ENCODE measurements around the gene MSMO1.
A peak's percentile ranks its signal among the peaks of the same experiment; 100 is the strongest.

The MSMO1 gene

DNA sequence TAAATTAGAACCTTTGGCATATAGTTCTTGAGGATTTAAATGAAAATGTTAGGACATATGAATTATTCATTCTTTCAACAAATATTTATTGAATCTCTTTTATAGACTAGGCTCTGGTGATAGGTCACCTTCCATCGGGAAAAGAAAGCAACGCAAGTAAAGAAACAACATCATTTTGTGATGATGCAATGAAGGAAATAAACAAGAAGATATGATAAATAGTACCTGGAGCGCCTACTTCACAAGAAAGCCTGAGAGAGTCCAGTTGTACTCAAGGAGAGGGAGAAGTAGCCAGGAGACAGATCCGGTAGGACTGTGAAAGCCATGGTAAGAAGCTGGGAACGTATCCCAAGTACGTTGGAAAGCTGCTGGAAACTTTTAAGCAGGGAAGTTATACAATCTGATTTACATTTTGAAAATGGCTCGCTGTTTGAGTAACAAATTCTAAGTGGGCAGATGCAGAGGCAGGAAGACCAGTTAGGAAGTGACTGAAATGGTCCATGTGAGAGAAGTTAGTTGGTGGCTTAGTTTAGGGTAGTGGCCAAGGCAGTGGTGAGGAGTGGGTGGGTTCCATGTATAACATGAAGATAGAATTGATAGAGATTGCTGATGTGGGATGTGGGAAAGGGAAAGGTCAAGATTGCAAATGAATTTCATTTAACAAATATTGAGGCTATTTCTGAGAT lies 33.7 kb downstream of the MSMO1 start:
- DNase-seq (ENCODE audit: low read depth), result no peak

DNA sequence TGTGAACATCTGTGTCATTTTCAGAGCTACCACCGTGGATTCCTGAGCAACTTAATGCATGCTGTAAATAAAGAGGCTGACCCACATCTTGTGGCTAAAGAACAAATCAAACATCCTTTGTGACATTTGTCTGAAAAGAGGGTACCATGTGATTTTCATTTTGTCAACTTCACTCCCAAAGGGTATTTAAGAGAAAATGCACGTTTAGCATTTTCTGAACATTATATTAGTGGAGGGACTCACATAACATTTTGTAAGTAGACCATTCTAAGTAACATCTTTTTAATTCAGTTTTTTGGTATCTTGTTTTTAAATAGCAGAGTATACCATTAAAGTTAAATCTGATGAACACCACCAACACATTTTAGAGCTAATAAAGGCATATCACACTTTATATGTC lies 34.3 kb downstream of the MSMO1 start:
- no peak for DNase-seq (ENCODE audit: low read depth)

DNA sequence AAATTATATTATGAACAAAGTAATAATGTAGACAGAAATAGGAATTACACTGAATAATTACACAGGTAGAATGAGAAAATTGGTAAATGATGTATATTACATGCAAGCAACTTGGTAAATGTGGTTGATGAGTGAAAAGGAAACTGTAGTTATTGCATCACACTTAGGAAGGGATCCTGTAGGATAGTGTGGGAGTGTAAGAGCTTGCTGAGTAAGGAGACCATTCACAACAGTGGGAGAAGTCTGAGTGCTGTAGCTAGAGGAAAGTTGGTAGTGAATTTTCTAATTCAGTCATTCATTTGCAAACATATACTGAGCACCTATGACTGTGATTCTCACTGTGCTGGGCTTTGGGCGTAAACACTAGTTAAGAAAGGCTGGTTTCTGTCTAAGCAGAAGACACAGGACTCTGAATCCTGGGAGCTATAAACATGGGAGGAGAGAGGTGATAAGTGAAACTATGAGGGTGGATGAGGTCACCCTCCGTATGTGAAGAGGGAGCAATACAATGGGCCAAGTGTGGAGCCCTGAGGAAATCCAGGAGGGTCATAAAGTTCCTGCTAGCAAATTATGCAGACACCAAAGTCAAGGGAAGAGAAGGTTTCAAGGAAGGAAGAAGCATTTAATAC lies 37.1 kb downstream of the MSMO1 start:
- DNase-seq (ENCODE audit: low read depth), result no peak

DNA sequence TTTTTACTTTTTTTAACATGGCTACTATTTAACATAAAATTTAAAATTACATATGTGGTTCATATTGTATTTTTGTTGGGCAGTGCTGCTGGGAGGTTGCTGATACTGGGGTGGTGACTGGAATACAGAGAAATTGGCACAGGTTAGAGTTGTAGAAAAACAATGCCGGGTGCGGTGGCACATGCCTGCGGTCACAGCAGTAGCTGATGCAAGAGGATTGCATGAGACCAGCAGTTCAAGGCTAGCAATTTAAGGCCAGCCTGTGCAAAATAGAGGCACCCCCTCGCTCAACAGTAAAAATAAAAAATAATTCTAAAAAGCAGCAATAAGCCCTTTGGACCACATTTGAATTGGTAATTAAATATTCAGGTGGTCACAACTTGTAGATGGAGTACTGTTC lies 39.6 kb downstream of the MSMO1 start:
- no peak for DNase-seq (ENCODE audit: low read depth)

DNA sequence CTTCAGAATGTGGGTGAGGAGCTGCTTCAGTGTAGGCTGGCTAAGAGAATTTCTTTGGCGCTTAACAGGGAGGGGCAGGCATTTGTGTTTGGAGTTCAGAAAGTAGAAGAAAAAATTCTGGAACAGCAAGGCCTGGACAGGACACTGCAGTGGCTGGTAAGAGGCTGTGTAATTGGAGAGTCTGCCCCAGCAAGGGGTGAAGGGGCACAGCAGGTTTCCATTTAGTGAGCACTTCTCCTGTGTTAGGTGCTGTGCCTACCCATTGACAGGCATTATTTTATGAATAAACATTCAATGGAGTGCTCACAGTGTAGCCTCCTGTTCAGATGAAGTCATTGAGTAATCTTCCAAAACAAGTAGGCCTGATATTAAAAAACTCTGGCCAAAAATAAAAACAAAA lies 40.6 kb downstream of the MSMO1 start:
- DNase-seq (ENCODE audit: low read depth), result no peak

DNA sequence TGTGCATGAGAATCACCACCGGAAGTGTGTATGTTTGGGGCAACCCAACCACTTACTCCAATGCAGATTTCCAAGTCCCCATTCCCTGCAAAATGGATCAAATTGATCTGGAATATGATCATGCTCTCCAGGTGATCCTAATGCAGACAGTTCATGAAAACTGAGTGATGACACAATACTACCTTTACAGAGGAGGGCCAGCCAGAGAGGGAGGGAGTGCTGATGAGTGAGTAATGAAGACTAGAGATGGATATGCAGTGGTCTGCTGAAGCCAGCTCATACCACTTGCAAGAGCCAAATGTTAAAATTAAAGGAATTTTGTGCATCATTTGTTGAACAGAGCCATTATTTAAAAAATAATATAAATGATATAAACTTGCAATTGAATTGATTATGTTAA lies 41.1 kb downstream of the MSMO1 start:
- DNase-seq (ENCODE audit: low read depth), result no peak

DNA sequence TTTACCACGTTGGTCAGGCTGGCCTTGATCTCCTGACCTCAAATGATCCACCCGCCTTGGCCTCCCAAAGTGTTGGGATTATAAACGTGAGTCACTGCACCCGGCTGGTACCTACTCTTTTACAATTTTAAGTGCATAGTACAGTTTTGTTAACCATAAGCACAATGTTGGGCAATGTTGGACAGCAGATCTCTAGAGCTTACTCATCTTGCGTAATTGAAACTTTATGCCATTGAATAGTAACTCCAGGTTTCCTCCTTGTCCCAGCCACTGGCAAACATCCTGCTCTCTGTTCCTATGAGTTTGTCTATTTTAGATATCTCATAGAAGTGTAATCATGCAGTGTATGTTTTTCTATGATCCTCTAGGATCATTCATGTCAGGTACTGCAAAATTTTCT lies 42.1 kb downstream of the MSMO1 start:
- no peak for DNase-seq (ENCODE audit: low read depth)

DNA sequence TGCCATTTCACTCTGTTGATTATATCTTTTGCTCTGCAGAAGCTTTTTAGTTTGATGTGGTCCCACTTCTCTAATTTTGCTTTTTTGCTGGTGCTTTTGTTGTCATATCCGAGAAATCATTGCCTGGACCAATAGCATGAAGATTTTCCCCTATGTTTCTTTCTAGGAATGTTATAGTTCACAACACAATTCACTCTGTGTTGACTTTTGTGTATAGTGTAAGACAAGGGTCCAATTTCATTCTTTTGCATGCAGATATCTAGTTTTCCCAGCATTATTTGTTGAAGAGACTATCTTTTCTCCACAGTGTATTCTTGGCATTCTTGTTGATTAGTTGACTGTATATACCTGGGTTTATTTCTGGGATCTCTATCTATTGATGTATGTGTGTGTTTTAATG lies 43.1 kb downstream of the MSMO1 start:
- no peak for DNase-seq (ENCODE audit: low read depth)

DNA sequence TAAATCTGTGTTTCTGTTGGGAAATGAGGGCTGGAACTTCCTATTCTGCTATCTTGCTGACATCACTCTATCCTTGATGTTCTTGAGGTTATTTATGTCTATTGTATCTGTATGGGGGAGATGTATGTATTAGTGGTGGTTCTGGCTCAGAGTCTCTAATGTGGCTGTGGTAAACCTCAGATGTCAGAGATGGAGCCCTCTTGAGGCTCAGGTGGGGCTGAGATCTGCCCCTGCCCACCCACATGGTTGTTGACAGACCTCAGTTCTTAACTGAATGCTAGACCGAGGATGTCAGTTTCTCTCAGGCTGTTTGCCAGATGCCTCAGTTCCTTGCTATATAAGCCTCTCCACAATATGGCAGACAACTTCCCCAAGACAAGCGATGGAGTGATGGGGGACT lies 48.0 kb downstream of the MSMO1 start:
- DNase-seq (ENCODE audit: low read depth), result no peak

DNA sequence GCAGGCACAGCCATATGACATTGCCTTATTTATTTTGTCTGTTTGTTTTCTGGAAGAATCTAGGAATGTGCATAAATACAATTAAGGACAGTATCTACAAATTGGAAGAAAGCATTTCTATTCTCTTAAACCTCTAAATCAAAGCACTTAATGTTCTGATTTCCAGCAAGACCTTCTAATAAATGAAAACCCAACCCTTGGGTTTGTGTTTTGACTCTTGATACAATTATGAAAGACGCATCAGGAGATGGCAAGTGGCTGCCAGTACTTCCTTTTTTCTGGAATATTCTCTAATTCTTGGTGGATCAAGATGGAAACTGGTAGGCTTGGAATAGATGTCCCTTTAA lies 50.9 kb downstream of the MSMO1 start:
- no peak for DNase-seq (ENCODE audit: low read depth)

DNA sequence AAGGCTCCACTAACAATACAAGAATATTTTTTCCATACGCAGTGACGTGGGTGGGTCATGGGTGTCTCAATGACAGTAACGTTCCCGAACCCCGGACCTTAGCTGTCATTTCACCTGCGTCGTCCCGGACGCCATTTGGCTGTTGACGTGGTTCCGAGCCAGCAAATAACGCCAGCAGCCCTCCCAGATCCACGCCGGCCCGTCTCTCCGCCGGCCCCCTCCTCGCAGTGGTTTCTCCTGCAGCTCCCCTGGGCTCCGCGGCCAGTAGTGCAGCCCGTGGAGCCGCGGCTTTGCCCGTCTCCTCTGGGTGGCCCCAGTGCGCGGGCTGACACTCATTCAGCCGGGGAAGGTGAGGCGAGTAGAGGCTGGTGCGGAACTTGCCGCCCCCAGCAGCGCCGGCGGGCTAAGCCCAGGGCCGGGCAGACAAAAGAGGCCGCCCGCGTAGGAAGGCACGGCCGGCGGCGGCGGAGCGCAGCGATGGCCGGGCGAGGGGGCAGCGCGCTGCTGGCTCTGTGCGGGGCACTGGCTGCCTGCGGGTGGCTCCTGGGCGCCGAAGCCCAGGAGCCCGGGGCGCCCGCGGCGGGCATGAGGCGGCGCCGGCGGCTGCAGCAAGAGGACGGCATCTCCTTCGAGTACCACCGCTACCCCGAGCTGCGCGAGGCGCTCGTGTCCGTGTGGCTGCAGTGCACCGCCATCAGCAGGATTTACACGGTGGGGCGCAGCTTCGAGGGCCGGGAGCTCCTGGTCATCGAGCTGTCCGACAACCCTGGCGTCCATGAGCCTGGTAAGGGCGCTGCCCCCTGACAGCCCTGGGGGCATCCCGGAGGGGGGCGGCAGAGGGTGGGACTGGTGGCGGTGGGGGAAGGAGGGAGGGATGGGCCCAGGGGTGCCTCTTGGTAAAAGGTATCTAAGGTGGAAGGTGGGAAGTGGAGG lies 51.5 kb downstream of the MSMO1 start, which contains the start of gene CPE:
TSS of gene CPE (plus strand) at position 264 of the 933 bp plus-strand sequence. CDS start at position 478, 214 bp downstream.
- peak; percentile 45 for DNase-seq (ENCODE audit: low read depth)

DNA sequence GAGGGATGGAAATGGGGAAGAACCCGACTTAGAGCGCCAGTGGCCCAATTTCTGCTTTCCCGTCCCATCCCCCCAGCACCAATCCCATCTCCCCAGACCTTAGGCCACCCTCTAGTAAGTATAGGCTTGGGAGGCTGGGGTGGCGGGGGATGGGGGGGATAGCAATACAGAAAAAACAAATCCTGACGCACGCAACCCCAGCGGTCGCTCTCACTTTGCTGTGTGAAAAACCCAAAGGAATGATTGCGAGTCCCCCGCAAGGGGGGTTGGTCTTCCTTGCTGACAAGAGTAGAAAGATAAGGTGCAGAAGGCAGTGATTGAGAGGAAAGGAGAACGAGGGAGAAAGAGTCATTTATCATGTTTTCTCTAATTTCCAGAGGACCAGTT lies 52.2 kb downstream of the MSMO1 start:
- no peak for DNase-seq (ENCODE audit: low read depth)

DNA sequence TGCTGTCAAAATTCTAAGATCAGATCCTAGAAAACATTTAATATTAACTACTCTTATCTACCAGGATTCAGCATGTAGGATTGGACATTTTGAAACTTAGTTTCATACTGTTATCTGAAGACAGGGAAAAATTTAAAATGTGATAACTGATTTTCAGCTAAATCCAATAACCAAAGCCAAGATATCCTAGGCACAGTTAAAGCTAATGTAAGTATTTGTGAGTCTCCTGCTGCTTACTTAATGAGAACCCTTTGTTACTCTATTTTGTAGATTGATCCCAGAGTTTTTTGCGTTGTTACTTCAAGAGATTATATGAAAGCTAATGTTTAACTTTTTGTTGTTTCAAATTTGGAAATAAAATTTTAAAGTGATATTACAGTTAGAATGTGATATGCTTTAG lies 53.3 kb downstream of the MSMO1 start:
- DNase-seq (ENCODE audit: low read depth), result no peak

DNA sequence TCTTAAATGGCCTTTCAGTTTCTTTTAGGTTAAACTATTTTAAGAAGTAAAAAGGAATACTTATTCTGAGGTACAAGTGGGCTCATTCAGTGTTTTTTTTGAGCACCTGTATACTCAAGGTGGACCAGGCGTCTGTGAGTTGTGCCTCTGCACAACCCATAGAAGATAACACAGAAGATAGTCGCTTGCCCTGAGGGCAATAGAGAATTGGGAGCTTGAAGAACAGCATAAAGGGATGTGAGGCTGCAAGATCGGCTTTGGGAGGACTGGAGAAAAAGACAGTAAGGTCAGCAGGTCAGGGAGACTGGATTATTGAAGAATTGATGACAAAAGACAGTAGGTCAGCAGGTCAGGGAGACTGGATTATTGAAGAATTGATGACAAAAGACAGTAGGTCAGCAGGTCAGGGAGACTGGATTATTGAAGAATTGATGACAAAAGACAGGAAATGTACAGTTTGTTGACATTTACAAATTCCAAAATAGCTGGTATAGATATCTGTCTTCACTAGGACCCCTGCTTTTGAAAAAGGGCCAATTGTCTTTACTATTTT lies 54.4 kb downstream of the MSMO1 start:
- no peak for DNase-seq (ENCODE audit: low read depth)

DNA sequence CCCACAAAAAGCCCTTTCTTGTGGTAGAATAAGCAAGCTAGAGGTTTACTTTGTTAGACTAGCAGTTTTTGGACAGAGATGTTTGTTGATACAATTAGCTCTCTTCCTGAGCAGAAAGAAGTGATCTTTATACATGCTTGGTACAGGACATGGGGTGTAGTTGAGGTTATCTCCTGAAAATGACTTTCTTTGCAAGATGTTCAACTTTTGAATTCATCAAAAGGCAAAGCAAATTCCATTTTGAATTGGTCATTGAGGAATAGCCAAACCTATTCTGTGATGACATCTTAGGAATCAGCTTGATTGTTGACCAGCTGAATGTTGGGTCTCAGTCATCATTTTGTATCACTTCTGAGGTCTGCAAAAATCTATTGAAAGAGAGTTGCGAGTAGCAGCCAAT lies 55.2 kb downstream of the MSMO1 start:
- no peak for DNase-seq (ENCODE audit: low read depth)

DNA sequence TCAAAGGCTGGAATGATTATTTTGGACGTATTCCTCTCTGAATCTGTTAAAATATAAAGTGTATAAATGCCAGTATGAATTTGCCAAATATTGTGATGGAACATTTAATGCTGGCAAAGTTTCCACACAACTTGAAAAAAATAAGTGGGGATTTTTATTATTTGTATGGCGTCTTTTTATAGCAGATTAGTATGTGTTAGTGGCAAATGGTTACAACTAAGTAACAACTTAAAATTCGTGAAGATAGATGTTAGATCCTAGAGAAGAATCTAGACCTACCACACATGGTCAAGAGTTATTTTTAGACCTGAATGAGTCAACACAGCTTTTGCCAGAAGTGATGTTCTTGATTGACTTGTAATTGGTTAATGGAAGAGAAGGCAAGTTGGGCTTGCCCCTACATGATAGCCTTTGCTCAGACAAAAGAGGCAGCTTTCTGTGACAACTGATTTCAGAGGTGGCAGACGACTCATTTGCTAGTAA lies 56.2 kb downstream of the MSMO1 start:
- peak; percentile 7 for DNase-seq (ENCODE audit: low read depth)

DNA sequence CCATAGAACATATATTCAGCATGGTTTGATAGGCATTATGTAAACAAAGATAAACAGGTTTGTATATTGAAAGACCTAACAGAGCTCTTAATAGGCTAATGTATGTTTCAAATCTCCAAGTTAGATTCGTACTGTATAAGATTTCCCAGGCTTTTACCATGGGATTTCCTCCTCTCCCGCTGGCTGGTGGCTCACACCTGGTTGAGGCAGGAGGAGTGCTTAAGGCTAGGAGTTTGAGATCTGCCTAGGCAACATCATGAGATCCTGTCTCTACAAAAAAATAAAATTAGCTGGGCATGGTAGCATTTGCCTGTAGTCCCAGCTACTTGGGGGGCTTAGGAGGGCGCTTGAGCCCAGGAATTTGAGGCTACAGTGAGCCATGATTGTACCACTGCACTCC lies 56.7 kb downstream of the MSMO1 start:
- DNase-seq (ENCODE audit: low read depth), result no peak

DNA sequence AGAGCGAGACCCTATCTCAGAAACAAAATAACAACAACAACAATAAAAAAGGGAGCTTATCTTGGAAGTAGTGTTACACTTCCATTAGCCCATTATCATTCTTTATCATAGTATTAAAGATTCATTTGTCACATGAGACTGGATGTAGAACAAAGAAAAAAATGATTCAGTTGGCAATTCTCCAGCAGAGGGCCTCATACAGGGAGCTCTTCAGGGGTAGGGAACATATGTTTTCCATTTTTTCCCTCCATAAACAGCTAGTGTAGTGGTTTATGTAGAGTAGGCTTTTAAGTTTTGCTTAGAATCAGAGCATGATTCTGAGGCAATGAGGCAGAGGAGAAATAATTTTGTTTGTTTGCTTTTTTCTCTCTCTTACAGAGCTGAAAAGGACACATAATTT lies 57.1 kb downstream of the MSMO1 start:
- DNase-seq (ENCODE audit: low read depth), result peak; percentile 14

DNA sequence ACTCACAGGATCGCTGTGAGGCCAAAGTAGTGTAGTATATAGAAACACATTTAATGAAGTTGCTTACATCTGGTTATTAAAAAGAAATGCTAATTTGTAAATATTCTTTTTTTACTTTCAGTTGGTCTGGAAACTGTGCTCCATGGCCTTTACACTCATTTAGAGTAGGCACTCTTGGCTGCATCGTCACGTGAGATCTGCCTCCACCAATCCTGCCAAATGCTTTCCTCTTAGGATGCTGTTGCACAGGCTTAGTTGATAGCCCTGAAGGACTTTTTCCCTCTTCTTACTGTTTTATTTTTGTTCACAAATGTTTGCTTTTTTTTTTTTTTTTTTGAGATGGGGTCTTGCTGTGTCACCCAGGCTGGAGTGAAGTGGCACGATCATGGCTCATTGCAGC lies 57.7 kb downstream of the MSMO1 start:
- DNase-seq (ENCODE audit: low read depth), result no peak

DNA sequence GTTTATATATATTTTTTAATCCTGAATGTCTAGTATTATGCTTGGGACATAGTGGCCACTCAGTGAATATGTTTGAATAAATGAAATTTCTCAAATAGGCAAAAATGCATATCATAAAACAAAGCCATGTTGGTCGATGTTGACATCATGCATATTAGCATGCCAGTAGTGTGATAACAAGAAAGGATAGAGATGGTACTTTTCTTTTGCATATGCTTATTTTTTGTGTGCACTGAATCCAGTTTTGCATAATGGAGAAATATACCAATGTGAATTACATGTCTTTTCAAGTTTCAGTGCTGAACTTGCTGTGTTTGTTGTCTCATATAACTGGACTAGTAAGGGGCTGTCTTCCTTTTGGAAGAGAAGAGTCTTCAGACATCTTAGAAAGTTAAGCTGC lies 58.9 kb downstream of the MSMO1 start:
- DNase-seq (ENCODE audit: low read depth), result no peak

DNA sequence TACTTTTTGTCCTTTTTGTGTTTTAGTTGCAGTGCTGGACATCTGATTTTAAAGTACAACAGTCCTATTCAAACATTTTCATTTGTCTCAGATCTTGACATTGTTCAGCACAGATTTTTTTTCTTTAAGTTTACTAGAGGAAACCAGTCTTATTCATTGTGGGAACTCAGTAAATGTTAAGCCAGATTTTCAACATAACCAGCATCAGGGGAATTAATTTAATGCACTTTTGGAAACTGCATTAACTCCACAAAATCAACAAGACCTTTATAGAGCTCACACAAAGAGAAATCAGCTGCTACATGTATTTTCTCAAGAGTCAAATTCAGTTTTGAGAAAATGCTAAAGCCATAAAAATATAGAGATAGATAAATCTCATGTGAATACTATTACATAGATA lies 61.3 kb downstream of the MSMO1 start:
- DNase-seq (ENCODE audit: low read depth), result no peak
